ENCODE measurements around the gene KRT3.

The KRT3 gene

DNA sequence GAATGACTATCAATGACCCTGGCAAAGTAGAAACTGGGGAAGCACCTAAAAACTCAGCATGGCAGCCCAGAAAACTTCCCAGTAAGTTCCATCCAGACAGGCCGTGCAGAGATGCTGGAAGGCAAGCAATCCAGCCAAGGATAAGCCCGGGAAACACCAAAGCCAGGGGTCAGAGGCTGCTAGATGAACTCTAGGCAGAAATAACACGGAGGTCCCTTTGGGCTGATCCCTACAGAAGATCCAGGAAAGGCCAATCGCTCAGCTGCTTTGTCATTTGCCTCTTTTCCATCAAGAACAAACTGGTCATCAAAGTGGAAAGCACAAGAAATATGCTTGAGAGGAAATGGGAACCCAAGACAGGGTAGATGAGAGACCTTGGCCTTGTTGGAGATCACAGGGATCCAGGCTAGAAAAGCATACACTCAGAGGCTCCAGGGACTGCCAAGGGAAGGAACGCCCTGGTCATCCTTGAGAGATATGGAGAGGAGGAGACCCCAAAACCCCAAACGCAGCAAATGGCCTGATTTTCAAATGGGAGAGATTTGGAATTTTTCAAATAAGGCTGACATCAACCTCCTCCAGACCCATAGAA, 31.7 kb upstream of the KRT3 start:
- DNase-seq (ENCODE audit: low spot score), result no peak

DNA sequence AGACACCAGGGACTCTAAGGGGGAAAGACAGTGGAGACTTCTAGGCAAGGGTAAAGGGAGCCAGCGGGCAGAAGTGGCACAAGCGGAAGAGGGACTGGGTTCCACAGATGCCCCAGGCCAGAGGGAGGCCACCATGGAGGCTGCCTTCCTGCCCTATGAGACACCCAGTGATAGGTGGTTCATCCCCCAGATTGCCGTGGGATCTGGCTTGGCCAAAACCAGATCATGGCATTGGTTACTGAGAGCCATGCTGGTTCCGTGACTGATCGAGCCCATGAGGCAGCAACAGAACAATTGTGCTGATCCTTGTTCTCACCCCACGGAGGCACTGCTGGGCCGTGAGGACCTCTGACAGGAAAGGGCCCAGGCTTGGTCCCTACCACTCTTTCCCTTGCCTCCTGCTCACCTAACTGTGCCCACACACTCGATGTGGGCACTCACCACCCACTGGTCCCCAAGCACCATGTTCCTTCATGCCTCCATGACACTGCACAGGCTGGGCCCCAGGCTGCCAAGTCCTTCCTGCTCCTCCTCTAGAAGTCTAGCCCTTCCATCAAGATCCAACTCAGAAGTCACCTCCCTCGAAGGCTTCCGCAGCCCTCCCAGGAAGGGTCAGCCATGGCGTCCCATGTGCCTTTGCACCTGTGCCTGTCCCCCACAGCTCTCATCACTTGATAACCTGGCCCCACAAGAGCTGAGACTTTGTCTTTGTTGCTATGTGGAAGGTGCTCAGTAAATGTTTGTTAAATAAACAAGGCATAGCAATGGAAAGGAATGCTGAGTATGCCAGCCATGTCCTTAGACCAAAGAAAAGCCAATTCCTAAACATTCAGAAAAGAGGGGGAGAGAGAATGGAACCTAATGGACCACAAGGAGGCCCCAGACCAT, 30.9 kb upstream of the KRT3 start:
- DNase-seq (ENCODE audit: low spot score), result no peak

DNA sequence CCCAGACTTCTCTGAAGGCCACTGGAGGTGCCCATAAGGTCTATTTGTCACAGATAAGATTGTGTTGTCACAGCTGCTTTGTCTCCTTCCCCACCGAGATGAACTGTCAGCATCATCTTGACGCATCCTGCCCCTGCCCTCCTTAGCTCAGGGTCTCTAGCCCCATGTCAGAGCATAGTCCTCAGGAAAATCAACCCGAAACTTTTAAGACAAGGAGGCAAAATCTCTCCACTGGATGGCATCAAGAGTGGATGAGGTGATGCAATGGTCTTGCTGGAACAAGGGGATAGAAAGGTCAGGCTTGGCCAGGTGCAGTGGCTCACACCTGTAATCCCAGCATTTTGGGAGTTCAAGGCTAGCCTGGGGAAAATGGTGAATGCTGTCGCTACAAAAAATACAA, 30.0 kb upstream of the KRT3 start:
- no peak for DNase-seq (ENCODE audit: low spot score)

DNA sequence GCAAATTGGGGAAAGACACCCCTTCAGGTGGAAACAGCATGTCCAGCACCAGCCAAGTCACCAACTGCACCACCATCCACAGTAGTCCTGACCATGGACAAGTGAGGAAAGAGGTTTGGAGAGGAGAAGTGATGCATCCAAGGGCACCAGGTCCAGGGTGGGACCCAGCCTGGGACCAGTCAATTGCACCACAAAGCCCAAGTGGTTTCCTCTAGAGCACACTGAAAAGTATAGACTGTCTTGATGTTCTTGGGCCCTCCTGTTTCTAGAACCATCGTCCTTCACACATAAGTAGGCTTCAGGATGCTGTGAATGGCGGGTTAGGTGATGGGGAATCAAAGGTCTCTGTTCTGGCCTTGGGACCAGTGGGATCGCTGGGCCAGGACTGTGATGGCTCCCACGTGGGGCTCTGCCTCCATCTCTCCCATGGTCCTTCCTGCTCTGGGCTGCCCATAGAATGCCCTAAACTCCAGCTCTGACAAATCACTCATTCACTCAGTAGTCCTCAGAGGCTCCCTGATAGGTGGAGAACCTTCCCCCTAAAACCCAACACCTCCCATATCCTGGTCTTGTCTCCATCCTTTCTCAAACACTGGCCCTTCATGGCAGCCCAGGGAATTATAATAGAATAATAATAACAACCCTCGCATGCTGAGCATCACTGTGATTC, 29.0 kb upstream of the KRT3 start:
- no peak for DNase-seq (ENCODE audit: low spot score)

DNA sequence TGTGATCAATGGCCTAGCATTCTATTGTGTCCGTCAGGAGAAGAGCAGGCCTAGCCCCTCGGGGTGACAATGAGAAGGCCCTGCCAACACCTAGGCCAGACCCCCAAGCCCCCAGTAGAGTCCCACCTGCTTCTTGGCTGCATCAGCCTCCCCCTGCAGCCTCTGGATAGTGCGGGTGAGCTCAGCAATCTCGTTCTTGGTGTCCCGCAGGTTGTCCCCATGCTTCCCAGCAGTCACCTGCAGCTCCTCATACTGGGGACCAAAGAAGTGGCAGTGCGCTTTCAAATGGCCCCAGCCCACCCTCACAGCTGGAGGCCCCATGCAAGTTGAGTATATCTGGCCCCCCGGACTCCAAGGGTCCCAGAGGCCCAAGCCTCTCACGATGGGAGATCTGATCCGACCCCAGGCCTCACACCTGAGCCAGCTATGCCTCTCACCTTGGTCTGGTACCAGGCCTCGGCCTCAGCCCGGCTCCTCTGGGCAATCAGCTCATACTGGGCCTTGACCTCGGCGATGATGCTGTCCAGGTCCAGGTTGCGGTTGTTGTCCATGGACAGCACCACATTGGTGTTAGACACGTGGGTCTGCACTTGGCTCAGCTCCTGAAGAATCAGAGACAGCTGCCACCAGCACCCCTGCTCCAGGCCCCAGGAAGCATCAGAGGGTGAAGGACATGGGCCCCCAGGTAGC, 28.0 kb upstream of the KRT3 start:
- DNase-seq (ENCODE audit: low spot score), result no peak

DNA sequence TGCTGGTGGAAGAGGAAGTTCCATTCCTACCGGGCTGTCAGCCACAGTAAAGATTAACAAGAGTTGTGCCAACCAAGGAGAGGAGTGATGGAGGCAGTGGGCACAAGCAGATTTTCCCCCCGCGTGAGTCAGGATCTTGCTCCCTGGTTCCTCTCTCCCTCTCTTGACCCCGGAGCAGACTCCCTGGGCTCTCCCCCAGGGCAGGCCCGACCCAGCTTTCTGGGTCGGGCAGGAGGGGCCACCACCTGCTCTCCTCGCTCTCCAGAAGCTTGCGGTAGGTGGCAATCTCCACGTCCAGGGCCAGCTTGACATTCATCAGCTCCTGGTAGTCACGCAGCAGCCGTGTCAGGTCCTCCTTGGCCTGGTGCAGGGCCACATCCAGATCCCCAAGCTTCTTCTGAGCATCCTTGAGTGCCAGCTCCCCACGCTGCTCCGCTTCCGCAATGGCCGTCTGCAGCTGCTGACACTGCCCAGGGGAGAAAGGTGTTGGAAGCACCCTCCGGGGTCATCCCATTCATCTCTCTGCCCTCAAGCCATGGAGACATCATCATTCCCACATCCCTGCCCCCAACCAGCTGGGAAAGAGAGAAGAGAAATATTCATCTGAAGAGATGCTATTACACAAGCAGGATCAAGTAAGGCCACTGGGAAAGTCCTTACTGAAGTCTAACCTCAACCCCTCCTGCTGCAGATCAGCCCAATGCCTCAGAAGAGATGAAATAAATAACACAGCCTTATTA, 27.0 kb upstream of the KRT3 start:
- no peak for DNase-seq (ENCODE audit: low spot score)

DNA sequence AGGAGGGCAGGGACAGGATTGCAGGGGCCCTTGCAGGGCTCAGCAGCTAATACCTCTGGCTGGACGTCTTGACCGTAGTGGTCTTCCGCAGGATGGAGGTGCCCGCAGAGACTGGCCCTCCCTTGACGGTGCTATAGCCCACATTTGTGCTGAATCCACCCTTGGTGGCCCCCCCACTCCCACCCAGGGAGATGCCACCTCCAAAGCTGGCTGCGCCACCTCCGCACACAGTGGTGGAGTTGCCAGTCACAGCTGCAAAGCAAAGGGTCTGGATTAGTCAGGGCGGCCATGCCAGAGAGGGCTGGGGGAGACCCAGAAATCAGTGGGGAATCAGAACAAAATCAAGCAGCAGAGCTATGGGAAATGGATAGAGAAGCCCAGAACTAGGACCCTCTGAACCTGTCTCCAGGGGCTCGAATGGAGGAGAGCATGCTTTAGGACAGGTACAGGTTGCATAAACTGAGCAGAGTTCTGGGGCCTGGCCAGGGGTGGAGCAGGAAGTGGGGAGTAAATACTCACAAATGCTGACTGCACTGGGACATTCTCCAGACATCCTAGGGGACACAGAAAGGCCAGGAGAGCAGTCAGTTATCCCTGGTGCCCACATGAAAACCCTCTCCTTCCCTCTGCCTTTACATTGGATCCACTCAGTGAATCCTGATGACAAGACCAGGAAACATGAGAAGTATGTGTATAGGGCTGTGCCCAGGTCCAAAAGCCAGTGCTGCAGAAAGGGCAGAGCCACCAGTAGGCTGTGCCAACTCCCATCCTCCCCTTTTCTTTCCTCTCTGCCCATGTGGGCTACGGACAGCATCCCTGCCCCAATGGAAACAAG, 26.1 kb upstream of the KRT3 start:
- no peak for DNase-seq (ENCODE audit: low spot score)

DNA sequence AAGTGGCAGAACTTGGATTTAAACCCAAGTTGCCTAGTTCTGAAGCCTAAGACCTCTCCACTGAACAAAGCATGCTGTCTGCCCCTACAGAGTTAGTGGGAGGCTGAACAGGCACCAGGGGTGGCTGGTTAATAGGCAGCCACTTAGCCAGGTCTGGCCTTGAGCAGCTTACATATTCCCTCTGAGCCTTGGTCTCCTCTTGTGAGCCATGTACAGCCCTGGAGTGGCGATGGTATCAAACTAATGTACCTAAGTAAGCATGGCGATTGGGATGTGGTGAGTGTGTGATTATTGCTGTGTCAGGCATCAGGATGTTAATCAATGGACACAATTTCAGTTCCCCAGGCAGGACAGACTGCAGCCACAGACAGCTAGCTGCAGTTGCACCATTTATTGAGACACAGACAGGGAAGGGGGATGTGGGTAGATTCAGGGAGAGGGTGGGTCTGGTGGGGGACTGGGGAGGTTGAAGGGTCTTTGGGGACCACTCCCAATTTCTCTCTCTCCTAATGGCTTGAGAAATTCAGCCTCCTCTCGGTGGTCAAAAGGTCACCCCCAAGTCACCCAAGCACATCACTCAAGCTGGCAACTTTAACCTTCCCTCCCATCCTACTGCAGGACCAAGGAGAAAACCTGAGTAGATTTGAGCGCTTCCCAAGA, 25.3 kb upstream of the KRT3 start:
- no peak for DNase-seq (ENCODE audit: low spot score)

DNA sequence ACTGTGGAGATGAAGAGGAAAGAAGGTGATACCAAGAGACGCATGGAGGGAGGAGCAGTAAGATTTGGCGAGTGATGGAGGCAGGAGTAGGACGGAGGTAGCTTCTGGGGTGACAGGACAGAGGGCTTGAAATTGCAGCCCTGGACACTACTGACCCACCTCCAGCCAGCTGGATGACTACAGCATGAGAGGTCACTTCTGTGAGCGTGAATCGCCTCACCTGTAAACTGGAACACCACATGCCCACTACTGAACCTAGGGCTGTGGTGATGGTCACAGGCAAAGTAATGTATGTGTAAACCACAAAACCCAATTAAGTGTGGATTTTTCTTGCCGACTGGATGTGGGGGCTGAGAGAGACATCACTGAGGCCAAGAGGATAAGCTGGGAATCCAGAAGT, 24.6 kb upstream of the KRT3 start:
- DNase-seq (ENCODE audit: low spot score), result no peak

DNA sequence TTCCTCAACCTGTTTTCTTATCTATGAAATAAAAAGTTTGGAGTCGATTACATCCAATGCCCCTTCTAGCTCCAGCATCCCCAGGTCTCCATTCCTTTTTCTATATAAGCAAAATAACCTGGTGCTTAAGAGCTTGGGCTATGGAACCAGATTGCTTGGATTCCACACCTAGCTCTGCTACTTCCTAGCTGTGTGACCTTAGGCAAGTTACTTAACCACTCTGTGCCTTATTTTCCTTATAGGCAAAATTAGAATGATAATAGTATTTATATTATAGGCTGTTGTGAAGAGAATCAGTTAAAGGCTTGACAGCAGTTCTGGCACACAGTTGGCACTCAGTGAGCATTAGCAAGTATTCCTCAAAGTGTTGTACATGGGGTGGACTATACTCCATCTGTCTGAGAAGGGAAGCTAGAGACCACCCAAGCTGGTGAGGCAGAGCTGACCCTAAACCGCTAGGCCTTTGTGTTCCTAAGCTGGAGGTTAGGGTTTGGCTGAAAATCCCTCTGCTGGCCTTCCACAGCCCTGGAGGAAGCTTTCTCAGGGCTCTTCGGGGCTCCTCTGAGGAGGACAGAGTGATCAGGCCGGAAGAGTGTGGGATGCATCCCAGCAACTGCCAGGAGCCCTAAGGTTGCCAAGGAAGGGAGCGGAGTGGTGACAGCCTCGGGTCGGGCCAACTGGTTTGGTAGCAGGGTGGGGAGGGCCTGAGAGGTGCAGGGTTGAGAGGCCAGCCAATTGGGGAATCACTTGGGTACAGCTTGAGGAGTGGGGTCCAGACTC, 24.0 kb upstream of the KRT3 start:
- no peak for DNase-seq (ENCODE audit: low spot score)

DNA sequence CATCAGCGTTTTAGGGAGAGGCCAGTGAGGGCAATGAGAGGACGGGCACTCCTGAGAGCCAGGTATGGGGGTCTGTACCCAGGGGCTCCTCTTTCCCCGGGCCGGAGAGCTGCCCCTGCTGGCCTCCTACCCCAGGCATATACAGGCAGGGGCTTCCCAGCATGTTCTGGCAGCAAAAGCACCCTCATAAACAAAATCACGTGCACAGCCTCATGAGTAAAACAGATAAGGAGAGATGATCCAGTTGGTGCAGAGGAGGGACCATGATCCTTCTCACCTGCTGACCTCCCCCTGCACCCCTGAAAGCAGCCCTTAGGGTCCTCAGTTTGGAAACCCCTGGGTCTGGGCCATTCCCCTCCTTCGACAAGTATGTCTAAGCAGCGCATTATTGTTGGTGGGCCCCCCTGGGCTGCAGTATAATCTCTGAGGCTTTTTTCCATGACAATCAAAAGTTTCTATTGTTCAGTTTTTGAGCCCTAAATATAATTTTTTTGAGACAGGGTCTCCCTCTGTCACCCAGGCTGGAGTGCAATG, 23.0 kb upstream of the KRT3 start:
- no peak for DNase-seq (ENCODE audit: low spot score)

DNA sequence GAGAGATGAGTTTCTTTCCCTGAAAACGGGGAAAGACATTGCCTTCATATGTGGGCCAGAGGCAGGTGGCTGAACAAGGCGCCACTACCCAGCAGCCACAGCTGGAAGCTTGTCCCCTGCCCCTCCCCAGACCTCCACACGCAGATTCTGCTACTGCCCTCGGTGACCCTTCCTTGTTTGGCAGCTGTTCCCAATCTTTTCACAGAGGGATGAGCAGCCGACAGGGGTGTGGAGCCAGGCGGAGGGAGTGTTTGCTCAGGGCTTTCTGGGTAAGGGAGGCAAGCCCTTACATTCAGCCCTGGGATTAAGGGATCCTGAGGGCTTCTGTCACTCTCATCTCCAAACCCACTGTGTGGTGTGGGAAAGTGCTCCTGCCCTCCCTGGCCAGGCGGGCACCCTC, 22.5 kb upstream of the KRT3 start:
- DNase-seq (ENCODE audit: low spot score), result no peak

DNA sequence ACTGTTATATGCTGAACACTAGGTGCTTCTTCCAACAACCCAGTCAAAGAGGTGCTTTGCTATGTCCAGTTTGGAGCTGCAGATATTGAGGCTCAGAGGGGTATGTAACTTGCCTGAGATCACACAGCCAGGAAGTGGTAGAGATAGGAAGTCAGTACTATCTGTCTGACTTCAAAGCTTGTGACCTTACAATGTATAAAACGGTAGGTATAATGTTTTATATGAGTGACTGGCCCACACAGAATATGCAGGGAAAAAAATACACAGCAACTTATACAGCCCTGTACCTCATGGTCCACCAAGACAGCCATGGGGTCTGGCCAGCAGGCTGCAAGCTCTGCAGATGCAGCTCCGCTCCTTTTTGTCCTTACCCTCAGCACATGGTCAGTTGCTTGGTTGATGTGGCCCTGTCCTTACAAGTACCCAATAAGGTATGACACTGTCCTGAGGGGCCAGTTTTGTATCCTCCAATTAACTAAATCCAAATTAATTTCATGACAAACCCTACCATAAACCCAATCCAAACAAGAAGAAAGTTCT, 21.9 kb upstream of the KRT3 start:
- no peak for DNase-seq (ENCODE audit: low spot score)

DNA sequence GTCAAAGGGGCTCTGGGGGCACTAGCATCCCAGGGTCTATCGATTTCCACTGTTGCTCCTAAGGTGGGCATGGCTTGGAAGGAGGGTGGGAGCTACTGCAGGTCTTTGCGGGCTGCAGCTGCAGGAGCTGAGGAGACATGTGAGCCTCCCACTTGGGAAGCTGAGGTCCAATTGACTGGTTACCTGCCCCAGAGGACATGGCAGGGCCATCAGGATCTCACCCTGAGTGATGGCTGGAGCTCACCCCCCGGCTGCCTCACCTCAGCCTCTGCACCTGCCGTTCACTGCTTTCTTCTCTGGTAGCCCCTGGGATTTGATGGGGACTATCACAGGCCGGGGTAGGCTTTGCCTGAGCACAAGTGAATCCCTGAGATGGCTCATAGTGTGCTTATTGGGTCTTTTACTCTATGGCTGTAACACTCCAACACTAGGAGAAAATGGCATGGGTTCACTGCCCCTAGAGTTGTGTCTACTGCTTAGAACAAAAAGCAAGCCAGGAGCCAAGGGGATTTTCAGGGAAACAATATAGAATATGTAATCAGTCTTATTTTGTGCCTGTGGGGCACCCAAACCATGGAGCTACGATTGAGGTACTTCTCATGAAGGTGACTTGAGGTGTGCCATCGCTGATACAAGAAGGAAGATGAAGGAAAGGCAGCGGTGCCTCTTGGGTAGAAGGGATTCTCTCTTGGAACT, 21.2 kb upstream of the KRT3 start:
- DNase-seq (ENCODE audit: low spot score), result no peak

DNA sequence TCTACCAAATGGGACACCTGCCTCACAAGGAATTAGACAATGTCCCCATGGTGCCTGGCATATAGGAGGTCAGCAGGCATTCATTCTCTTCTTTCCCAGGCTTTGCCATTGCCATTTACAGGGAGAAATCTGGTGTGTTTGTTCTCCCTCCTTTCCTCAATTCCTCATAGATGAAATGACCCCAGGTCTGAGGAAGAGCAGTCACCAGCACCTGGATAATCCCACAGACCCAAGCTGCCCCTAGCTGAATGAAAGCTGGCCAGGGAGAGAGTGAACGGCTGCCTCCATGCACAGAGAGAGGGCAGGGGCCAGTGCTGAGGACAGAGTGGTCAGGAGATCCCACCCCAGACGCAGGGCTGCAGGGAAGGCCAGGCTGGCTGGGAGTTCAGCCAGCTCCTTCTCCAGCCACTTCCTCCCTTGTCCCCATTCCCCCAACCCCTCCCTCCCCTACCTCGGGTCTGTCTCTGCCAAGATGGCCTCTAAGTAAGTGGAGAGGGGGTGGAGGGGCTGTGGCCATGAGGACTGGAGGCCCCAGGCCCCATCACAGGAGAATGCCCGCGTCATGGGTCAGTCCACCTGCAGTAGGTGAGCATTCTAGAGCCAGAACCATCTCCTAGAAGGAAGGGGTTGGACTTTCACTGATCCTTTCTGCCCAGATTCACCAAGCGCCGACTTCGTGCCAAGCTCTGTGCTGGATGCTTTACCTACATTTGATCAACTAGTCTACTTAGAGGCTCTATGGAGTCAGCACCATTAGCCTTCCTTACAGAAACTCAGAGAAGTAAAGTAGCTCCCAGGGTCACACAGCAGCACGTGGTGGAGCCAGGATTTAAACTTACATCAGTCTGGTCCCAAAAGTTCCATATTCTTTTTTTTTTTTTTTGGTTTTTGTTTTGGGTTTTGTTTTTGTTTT, 20.0 kb upstream of the KRT3 start:
- no peak for DNase-seq (ENCODE audit: low spot score)

DNA sequence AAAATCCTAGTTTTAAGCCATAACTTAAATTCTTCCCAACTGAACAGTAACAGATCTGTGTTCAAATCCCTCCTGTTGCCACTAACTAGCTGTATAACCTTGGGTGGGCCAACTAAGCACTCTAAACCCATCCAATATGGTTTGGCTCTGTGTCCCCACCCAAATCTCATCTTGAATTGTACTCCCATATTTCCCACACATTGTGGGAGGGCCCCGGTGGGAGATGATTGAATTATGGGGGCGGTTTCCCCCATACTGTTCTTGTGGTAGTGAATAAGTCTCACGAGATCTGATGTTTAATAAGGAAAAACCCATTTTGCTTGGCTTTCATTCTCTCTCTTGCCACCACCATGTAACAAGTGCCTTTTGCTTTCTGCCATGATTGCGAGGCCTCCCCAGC, 19.2 kb upstream of the KRT3 start:
- DNase-seq (ENCODE audit: low spot score), result no peak

DNA sequence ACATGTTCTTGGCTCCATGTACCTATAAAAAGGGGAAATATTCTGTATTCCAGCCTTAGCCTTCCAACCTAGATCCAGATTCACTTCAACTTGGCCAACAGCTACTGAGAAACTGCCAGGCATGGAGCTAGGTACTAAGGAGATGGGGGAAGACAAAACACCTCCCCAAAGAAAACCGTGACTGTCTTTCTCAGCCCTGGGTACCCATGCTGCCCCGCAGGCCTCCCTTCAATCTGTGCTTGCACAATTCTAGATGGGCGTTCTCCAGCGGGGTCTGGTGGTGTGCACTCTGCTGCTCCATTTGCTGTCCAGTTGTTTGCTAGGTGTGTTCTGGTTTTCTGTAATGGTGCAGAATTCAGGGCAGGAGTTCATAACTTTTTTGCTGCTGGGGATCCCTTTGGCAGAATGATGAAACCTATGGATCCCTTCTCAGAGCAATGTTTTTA, 18.8 kb upstream of the KRT3 start:
- DNase-seq (ENCODE audit: low spot score), result no peak

Measured in kidney capillary endothelial cell (primary cell).